Measurements from ENCODE around the gene NR1H2.

Gene NR1H2

DNA sequence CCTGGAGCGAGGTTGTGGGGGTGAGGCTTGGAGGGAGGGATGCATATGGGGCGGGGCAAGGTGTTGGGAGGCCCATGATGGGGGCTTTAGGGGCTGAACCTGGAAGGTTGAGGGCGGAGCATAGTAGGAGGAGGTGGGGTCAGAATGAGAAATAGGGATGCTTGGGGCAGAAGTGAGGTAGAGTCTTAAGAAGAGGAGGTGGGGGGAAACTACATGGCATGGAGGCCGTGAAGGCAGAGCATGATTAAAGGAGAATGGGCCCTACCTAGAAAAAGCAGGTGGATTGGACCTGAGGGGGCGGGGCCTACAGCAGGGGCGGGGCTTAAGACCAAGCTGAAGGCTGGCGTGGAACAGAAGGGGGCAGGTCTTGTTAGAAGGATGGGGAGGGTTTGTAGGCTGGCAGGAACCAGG, 799 bp downstream of the NR1H2 start:
- Histone ChIP-seq H3K27ac (ENCODE audit: low read length) (no peak overlapping the region), H3K4me1 (ENCODE audit: low read length) (peaks cover 3% of the 10 kb centered on the region; the same call in 1 of the 2 replicates), H3K27me3 (ENCODE audit: low read depth, low read length) (no peaks in the 10 kb centered on the region), H4K20me1 (ENCODE audit: insufficient read depth, low read length) (0 out of 2 replicates have a peak, but pooled peaks cover 4% of the 10 kb centered on the region), H2AFZ (ENCODE audit: low read depth, low read length) (no peak overlapping the region), H3K9me3 (ENCODE audit: insufficient read depth, low read length) (no peaks in the 10 kb centered on the region), H3K79me2 (ENCODE audit: low read length) (no peaks in the 10 kb centered on the region), H3K4me2 (ENCODE audit: low read length) (peak overlapping the region; percentile 48), H3K9ac (ENCODE audit: low read length) (no peak overlapping the region), H3K36me3 (replicated peaks; ENCODE audit: low read depth, low read length) (peaks cover 29% of the 10 kb centered on the region), H3K4me3 (ENCODE audit: low read length) (peak overlapping the region; percentile 83)
- no peak for TF ChIP-seq EZH2phosphoT487 (IDR thresholded peaks at IDR 0.05; ENCODE audit: low read depth)
- TF ChIP-seq, protein P1, sequence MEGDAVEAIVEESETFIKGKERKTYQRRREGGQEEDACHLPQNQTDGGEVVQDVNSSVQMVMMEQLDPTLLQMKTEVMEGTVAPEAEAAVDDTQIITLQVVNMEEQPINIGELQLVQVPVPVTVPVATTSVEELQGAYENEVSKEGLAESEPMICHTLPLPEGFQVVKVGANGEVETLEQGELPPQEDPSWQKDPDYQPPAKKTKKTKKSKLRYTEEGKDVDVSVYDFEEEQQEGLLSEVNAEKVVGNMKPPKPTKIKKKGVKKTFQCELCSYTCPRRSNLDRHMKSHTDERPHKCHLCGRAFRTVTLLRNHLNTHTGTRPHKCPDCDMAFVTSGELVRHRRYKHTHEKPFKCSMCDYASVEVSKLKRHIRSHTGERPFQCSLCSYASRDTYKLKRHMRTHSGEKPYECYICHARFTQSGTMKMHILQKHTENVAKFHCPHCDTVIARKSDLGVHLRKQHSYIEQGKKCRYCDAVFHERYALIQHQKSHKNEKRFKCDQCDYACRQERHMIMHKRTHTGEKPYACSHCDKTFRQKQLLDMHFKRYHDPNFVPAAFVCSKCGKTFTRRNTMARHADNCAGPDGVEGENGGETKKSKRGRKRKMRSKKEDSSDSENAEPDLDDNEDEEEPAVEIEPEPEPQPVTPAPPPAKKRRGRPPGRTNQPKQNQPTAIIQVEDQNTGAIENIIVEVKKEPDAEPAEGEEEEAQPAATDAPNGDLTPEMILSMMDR (IDR thresholded peaks at IDR 0.05; ENCODE audit: low read depth, low read length), result no peak

DNA sequence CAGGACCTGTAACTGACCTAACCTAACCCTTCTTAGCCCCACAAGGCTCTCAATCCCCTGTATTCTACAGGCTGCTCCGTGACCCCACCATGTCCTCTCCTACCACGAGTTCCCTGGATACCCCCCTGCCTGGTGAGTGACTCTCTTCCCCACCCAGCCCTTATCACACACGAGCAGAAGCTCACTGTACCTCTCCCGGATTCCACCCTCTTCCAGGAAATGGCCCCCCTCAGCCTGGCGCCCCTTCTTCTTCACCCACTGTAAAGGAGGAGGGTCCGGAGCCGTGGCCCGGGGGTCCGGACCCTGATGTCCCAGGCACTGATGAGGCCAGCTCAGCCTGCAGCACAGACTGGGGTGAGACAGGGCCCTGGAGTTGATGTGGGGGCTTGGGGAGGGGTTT, 1.3 kb downstream of the NR1H2 start:
- Histone ChIP-seq H3K4me1 (ENCODE audit: low read length) (peaks cover 3% of the 10 kb centered on the region; the same call in 1 of the 2 replicates), H3K36me3 (replicated peaks; ENCODE audit: low read depth, low read length) (peaks cover 29% of the 10 kb centered on the region), H3K27me3 (ENCODE audit: low read depth, low read length) (no peaks in the 10 kb centered on the region), H3K9me3 (ENCODE audit: insufficient read depth, low read length) (no peaks in the 10 kb centered on the region), H3K4me3 (ENCODE audit: low read length) (no peak overlapping the region), H3K4me2 (ENCODE audit: low read length) (no peak overlapping the region), H3K79me2 (ENCODE audit: low read length) (no peaks in the 10 kb centered on the region), H4K20me1 (ENCODE audit: insufficient read depth, low read length) (0 out of 2 replicates have a peak, but pooled peaks cover 4% of the 10 kb centered on the region), H3K27ac (ENCODE audit: low read length) (no peak overlapping the region), H2AFZ (ENCODE audit: low read depth, low read length) (no peak overlapping the region), H3K9ac (ENCODE audit: low read length) (no peak overlapping the region)
- TF ChIP-seq EZH2phosphoT487 (IDR thresholded peaks at IDR 0.05; ENCODE audit: low read depth), result no peak
- TF ChIP-seq, protein P1 (IDR thresholded peaks at IDR 0.05; ENCODE audit: low read depth, low read length), result no peak

DNA sequence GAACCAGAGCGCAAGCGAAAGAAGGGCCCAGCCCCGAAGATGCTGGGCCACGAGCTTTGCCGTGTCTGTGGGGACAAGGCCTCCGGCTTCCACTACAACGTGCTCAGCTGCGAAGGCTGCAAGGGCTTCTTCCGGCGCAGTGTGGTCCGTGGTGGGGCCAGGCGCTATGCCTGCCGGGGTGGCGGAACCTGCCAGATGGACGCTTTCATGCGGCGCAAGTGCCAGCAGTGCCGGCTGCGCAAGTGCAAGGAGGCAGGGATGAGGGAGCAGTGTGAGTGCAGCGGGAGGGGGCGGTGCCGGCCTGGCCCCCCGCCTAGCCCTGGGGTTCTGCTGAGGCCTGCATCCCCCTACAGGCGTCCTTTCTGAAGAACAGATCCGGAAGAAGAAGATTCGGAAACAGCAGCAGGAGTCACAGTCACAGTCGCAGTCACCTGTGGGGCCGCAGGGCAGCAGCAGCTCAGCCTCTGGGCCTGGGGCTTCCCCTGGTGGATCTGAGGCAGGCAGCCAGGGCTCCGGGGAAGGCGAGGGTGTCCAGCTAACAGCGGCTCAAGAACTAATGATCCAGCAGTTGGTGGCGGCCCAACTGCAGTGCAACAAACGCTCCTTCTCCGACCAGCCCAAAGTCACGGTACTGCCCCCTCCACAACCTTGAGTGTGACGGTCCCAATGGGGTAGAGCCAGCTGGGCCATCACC, 2.1 kb downstream of the NR1H2 start:
- no peaks in the 10 kb centered on the region for H3K9me3 ChIP-seq (ENCODE audit: insufficient read depth, low read length)
- no peak overlapping the region for H3K9ac ChIP-seq (ENCODE audit: low read length)
- no peaks in the 10 kb centered on the region for H3K27me3 ChIP-seq (ENCODE audit: low read depth, low read length)
- peaks cover 5% of the 10 kb centered on the region for H3K4me1 ChIP-seq (ENCODE audit: low read length)
- H3K36me3 ChIP-seq (replicated peaks; ENCODE audit: low read depth, low read length), result peaks cover 29% of the 10 kb centered on the region
- no peak overlapping the region for H3K4me2 ChIP-seq (ENCODE audit: low read length)
- no peak overlapping the region for H3K4me3 ChIP-seq (ENCODE audit: low read length)
- TF ChIP-seq, protein P1 (IDR thresholded peaks at IDR 0.05; ENCODE audit: low read depth, low read length), result no peak
- no peak for TF ChIP-seq EZH2phosphoT487 (IDR thresholded peaks at IDR 0.05; ENCODE audit: low read depth)
- H3K27ac ChIP-seq (ENCODE audit: low read length), result no peak overlapping the region
- 0 out of 2 replicates have a peak, but pooled peaks cover 4% of the 10 kb centered on the region for H4K20me1 ChIP-seq (ENCODE audit: insufficient read depth, low read length)
- H3K79me2 ChIP-seq (ENCODE audit: low read length), result no peaks in the 10 kb centered on the region
- H2AFZ ChIP-seq (ENCODE audit: low read depth, low read length), result no peak overlapping the region

DNA sequence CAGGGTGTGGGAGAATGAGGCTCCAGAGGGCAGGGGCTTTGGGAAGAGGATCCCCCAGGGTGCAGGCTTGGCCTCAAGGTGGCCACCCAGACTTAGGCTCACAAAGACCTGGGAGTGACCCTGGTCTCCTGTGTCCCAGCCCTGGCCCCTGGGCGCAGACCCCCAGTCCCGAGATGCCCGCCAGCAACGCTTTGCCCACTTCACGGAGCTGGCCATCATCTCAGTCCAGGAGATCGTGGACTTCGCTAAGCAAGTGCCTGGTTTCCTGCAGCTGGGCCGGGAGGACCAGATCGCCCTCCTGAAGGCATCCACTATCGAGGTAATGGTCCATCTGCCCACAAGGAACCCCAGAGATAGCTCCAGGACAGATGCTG, 2.6 kb downstream of the NR1H2 start:
- TF ChIP-seq, protein P1 (IDR thresholded peaks at IDR 0.05; ENCODE audit: low read depth, low read length), result no peak
- TF ChIP-seq EZH2phosphoT487 (IDR thresholded peaks at IDR 0.05; ENCODE audit: low read depth), result no peak
- Histone ChIP-seq H4K20me1 (ENCODE audit: insufficient read depth, low read length) (0 out of 2 replicates have a peak, but pooled peaks cover 4% of the 10 kb centered on the region), H3K36me3 (replicated peaks; ENCODE audit: low read depth, low read length) (peaks cover 29% of the 10 kb centered on the region)

More for the DNA sequence above, 2.6 kb downstream of the NR1H2 start:
- no peak overlapping the region for H2AFZ ChIP-seq (ENCODE audit: low read depth, low read length)
- no peaks in the 10 kb centered on the region for H3K27me3 ChIP-seq (ENCODE audit: low read depth, low read length)
- H3K79me2 ChIP-seq (ENCODE audit: low read length), result no peaks in the 10 kb centered on the region
- no peak overlapping the region for H3K4me3 ChIP-seq (ENCODE audit: low read length)
- no peaks in the 10 kb centered on the region for H3K9me3 ChIP-seq (ENCODE audit: insufficient read depth, low read length)
- H3K4me1 ChIP-seq (ENCODE audit: low read length), result peaks cover 8% of the 10 kb centered on the region
- no peak overlapping the region for H3K9ac ChIP-seq (ENCODE audit: low read length)
- H3K27ac ChIP-seq (ENCODE audit: low read length), result no peak overlapping the region
- no peak overlapping the region for H3K4me2 ChIP-seq (ENCODE audit: low read length)
